Neural progenitor cell (in vitro differentiated cells): ENCODE measurements around the gene PFDN1.

Experiments used
- EZH2 ChIP-seq: fragments of 200-600 bp; sonication (generic); IDR thresholded peaks from 2 replicates; pipeline ENCODE4 v1.6.1; 2017; ENCODE audit warnings: antibody characterized with exemption, mild to moderate bottlenecking, moderate library complexity
- EZH2phosphoT487 ChIP-seq: fragments of 200-600 bp; sonication (generic); IDR thresholded peaks from 2 replicates; pipeline ENCODE4 v1.6.1; 2017; ENCODE audit warnings: antibody characterized with exemption
- TF ChIP-seq, protein P1 (sequence below): fragments of 200-600 bp; sonication (generic); IDR thresholded peaks from 2 replicates; pipeline ENCODE4 v1.5.1; 2017; ENCODE audit warnings: antibody characterized with exemption, mild to moderate bottlenecking

DNA sequence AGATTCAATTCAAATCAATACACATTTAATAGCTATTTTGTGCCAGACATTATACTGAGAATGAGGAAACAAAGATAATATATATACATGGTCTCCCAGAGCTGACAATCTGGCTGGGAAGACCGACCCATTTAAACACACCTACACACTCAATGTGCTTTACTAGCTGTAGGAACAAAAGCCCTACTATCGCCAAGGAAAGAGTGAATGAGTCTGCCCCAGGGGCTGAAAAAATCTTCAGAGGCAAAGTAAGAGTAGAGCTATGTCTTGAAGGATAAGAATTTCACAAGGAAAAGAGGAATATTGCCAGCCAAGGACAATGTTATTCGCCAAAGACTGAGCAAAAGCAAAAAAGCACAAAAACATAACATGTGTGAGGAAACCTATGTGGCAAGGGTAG is 6.6 kb downstream of the PFDN1 start:
- TF ChIP-seq, protein P1, sequence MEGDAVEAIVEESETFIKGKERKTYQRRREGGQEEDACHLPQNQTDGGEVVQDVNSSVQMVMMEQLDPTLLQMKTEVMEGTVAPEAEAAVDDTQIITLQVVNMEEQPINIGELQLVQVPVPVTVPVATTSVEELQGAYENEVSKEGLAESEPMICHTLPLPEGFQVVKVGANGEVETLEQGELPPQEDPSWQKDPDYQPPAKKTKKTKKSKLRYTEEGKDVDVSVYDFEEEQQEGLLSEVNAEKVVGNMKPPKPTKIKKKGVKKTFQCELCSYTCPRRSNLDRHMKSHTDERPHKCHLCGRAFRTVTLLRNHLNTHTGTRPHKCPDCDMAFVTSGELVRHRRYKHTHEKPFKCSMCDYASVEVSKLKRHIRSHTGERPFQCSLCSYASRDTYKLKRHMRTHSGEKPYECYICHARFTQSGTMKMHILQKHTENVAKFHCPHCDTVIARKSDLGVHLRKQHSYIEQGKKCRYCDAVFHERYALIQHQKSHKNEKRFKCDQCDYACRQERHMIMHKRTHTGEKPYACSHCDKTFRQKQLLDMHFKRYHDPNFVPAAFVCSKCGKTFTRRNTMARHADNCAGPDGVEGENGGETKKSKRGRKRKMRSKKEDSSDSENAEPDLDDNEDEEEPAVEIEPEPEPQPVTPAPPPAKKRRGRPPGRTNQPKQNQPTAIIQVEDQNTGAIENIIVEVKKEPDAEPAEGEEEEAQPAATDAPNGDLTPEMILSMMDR: no peak
- TF ChIP-seq EZH2: no peak
- TF ChIP-seq EZH2phosphoT487: no peak
